Lung (tissue), 12 donors: ENCODE measurements around the gene CIB1. TPM values are rescaled to one million over a fixed set of nuclear protein-coding genes. Genes with fewer than 3 reads are reported as not detected.

Experiments
- ATAC-seq: fragments of 200-7000 bp; cut with Tn5 transposase; one replicate; pipeline ENCODE4 v1.9.1; 2020; ENCODE audit warnings: moderate number of reproducible peaks; ENCODE audit not compliant: insufficient read depth, low FRiP score
- DNase-seq, 3 donors: peaks; one replicate each; pipeline ENCODE4 v3.0.0-alpha.2; 2013 to 2017
- H3K27ac ChIP-seq, 2 donors: one replicate each; pipeline ENCODE4 v1.5.1; 2013; ENCODE audit warnings: mild to moderate bottlenecking in 2 of 2, moderate library complexity in 2 of 2, control low read depth in 1 of 2, inconsistent platforms in 1 of 2, low read depth in 1 of 2, low read length in 1 of 2
- H3K27me3 ChIP-seq, 3 donors: one replicate each; pipeline ENCODE4 v1.5.1; 2013; ENCODE audit warnings: low read length in 2 of 3; ENCODE audit not compliant: control insufficient read depth in 3 of 3, insufficient read depth in 3 of 3
- H3K36me3 ChIP-seq, 4 donors: one replicate each; pipeline ENCODE4 v1.5.1; 2013; ENCODE audit warnings: low read length in 4 of 4, mild to moderate bottlenecking in 1 of 4, moderate library complexity in 1 of 4; ENCODE audit not compliant: control insufficient read depth in 4 of 4, insufficient read depth in 4 of 4
- H3K4me1 ChIP-seq, 5 donors: one replicate each; pipeline ENCODE4 v1.5.1; 2013; ENCODE audit warnings: low read length in 5 of 5, mild to moderate bottlenecking in 2 of 5, moderate library complexity in 1 of 5; ENCODE audit not compliant: control insufficient read depth in 5 of 5, insufficient read depth in 5 of 5
- H3K4me3 ChIP-seq: one replicate; pipeline ENCODE4 v1.5.1; 2013; ENCODE audit warnings: mild to moderate bottlenecking, control low read depth, moderate library complexity
- H3K9ac ChIP-seq, 2 donors: one replicate each; pipeline ENCODE4 v1.5.1; 2013; ENCODE audit warnings: low read length in 2 of 2, control low read depth in 1 of 2; ENCODE audit not compliant: insufficient read depth in 1 of 2
- H3K9me3 ChIP-seq, 4 donors: one replicate each; pipeline ENCODE4 v1.5.1; 2013; ENCODE audit warnings: low read length in 3 of 4, mild to moderate bottlenecking in 1 of 4, moderate library complexity in 1 of 4; ENCODE audit not compliant: control insufficient read depth in 4 of 4, insufficient read depth in 3 of 4
- WGBS, 2 donors: extraction: QIAGEN DNeasy Blood & Tissue Kit; methylation state at CpG; one replicate each; pipeline ENCODE4 v1.1.7; 2013; 5-methylcytosine and 5-hydroxymethylcytosine counted together
- polyA plus RNA-seq, 2 donors: library from polyadenylated mRNA; stranded (reverse); fragments of 200-250 nt; gene quantifications; one replicate each; pipeline ENCODE4 v1.2.1, GENCODE V29; 2013
- total RNA-seq, 2 donors: library from RNA; depleted of rRNA in 1 of 2; stranded (reverse); fragments of >200 nt in 1 of 2; gene quantifications; one replicate each; pipeline ENCODE4 v1.2.1, GENCODE V29; 2014 to 2021
- TF ChIP-seq, protein P1 (sequence below): IDR thresholded peaks from 2 replicates; pipeline ENCODE4 v1.5.1; 2012; ENCODE audit warnings: mild to moderate bottlenecking; ENCODE audit errors: control extremely low read depth, extremely low read depth
- donor health status: control.
- donor health status: control.
- donor health status: Bipolar disorder and iron deficiency.
- donor health status: healthy.
- donor health status: DM: yes; HTN: yes; CAD: no.

Gene CIB1
- total and polyA plus RNA-seq, 4 donors: 38.2 to 189 (median 129) TPM

DNA sequence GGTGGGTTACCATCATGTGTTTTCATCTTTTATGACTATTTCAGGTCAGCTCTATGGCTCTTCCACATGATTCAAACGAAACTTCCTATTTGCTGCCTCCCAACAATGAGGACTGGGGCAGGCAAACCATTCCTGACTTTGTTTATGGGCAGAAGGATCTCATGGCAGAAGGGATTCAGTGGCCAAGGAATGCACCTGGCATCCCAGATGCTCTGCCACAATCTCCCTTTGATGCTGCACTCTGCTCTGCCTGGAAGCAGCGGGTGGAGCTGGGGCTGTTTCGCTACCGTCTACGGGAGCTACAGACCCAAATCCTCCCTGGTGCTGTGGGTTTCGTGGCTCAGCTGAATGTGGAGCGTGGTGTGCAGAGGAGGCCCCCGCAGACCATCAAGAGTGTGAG is 7.1 kb upstream of the CIB1 start:
- H3K4me3 ChIP-seq: no peak overlapping the region
- H3K27ac ChIP-seq: no peak overlapping the region
- H3K9ac ChIP-seq: no peak overlapping the region
- no peaks in the 10 kb centered on the region for H3K27me3 ChIP-seq
- H3K9me3 ChIP-seq: no peaks in the 10 kb centered on the region
- H3K4me1 ChIP-seq: no peaks in the 10 kb centered on the region
- DNase-seq (no peak), ATAC-seq (no peak)
- TF ChIP-seq, protein P1, sequence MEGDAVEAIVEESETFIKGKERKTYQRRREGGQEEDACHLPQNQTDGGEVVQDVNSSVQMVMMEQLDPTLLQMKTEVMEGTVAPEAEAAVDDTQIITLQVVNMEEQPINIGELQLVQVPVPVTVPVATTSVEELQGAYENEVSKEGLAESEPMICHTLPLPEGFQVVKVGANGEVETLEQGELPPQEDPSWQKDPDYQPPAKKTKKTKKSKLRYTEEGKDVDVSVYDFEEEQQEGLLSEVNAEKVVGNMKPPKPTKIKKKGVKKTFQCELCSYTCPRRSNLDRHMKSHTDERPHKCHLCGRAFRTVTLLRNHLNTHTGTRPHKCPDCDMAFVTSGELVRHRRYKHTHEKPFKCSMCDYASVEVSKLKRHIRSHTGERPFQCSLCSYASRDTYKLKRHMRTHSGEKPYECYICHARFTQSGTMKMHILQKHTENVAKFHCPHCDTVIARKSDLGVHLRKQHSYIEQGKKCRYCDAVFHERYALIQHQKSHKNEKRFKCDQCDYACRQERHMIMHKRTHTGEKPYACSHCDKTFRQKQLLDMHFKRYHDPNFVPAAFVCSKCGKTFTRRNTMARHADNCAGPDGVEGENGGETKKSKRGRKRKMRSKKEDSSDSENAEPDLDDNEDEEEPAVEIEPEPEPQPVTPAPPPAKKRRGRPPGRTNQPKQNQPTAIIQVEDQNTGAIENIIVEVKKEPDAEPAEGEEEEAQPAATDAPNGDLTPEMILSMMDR: no peak
- WGBS, 2 donors: 92 to 94% methylated on average over 8 of the region's 8 CpGs
- H3K36me3 ChIP-seq: peaks cover 0 to 9% (median 3%) of the 10 kb centered on the region in 4 donors

DNA sequence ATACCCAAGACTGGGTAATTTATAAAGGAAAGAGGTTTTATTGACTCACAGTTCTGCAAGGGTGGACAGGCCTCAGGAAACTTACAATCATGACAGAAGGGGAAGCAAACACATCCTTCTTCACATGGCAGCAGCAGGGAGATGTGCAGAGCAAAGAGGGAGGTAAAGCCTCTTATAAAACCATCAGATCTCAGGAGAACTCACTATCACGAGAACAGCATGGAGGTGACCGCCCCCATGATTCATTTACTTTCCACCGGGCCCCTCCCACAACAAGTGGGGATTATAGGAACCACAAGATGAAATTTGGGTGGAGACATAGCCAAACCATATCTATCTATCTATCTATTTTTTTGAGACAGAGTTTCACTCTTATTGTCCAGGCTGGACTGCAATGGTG is 5.6 kb upstream of the CIB1 start:
- Histone ChIP-seq H3K9ac (no peak overlapping the region), H3K27ac (no peak overlapping the region), H3K4me3 (no peak overlapping the region), H3K36me3 (peaks cover 0 to 9% (median 3%) of the 10 kb centered on the region in 4 donors), H3K9me3 (no peaks in the 10 kb centered on the region), H3K27me3 (no peaks in the 10 kb centered on the region), H3K4me1 (peaks cover 0 to 6% (median 3%) of the 10 kb centered on the region in 5 donors)
- DNase-seq (no peak), ATAC-seq (no peak)
- TF ChIP-seq, protein P1: no peak
- 87 to 93% methylated on average over 3 of the region's 3 CpGs for WGBS, 2 donors

DNA sequence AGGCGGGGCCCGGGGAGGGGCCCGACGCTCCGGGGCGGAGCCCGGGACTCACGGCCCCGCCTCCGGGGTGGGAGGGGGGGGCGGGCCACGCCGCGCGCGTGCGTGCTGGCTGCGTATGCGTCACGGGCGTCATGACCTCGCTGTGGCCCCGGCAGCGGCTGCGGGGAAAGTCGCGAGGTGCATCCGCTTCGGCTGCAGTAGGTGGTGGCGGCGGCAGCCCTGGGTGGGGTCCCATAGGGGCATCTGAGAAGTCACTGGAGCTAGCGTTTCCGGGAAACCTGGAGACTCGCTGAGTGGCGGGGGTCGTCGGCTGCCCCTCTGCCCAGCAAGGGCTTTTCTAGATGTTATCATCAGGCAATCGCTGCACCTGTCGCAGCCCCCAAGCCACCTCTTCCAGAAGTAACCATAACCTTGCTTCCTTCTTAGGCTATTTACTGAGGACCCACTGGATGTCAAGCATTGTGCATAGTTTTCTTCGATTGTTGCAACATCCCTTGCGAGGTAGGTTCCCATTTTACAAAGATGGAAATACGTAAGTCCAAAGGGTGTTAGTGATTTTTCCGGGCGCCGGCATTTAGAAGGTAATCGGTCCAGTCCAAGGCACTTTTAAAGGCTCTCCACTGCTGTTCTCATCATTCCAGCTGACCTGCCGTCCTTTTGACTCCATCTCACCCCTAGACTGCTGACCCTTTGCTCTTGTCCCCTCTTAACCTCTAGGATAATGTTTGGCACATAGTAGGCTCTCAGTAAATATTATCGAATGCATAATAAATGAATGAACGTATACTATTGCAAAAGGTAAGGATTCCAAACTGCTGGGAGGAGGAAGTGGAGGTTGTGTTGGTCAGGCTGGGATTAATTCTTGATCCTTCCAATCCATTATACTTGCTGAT is 601 bp upstream of the CIB1 start, which contains the start of gene GDPGP1:
Gene GDPGP1 (plus strand): TSS at position 114 of the 893 bp plus-strand sequence. CDS start 6,700 bp downstream, outside the sequence.
- TF ChIP-seq, protein P1: no peak
- Histone ChIP-seq H3K4me3 (peak within 1 kb of the TSS; percentile 86), H3K36me3 (peaks cover 3 to 14% (median 7%) of the 10 kb centered on the region in 4 donors), H3K27ac (peak within 1 kb of the TSS; percentile 93 to 97), H3K4me1 (peaks cover 0 to 19% (median 3%) of the 10 kb centered on the region in 5 donors), H3K9me3 (no peaks in the 10 kb centered on the region), H3K9ac (peak within 1 kb of the TSS; percentile 73 to 93), H3K27me3 (no peaks in the 10 kb centered on the region)
- no peak for ATAC-seq
- WGBS, 2 donors: 3 to 6% methylated on average over 36 to 49 of the region's 49 CpGs
- peak in 1 of 3 donors; percentile 21 for DNase-seq
